G401 (cell line): ENCODE measurements around the gene CST6. TPM values are rescaled to one million over a fixed set of nuclear protein-coding genes. Genes with fewer than 3 reads are reported as not detected.

ENCODE experiments used
- DNase-seq: peaks from one replicate; pipeline ENCODE4 v3.0.0-alpha.2; 2015; ENCODE audit warnings: low spot score
- in situ Hi-C: cut with HindIII; loops from 2 replicates; pipeline ENCODE4 v1.10.0; 2016; ENCODE audit warnings: low sequenced_read_pairs, mixed read lengths
- total RNA-seq: library from RNA; depleted of rRNA; stranded (reverse); fragments of >200 nt; shearing (Covaris generic); gene quantifications from 2 replicates; pipeline ENCODE4 v1.2.3, GENCODE V29; 2014; rRNA removed

Gene CST6, protein sequence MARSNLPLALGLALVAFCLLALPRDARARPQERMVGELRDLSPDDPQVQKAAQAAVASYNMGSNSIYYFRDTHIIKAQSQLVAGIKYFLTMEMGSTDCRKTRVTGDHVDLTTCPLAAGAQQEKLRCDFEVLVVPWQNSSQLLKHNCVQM
- not detected in 2 replicates for total RNA-seq

GRCh38 chr11:66011785-66012303, at the start of gene CST6:
Gene CST6 (plus strand): TSS chr11:66012008. CDS start chr11:66012045, 37 bp downstream.
- no peak for DNase-seq
- in situ Hi-C loops = no loop called here

DNA sequence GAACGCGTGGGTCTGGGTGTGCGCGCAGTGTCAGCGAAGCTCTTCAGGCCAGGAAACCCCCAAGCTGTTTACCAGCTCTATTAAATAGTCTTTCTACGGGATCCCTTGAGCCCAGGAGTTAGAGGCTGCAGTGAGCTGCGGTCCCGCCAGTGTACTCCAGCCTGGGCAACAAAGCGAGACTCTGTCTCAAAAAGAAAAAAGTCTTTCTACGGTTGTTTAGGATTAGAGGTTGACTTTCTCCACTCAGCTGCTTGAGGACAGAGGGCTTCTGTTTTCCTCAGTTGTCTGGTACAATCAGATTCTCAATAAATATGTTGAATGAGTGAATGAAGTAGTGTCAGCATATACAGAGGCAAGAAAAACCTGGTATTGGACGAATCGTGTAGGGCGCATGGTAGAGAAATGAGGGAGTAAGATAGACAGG, 49.7 kb upstream of the CST6 start:
- no peak for DNase-seq
- in situ Hi-C loops = no loop called here

DNA sequence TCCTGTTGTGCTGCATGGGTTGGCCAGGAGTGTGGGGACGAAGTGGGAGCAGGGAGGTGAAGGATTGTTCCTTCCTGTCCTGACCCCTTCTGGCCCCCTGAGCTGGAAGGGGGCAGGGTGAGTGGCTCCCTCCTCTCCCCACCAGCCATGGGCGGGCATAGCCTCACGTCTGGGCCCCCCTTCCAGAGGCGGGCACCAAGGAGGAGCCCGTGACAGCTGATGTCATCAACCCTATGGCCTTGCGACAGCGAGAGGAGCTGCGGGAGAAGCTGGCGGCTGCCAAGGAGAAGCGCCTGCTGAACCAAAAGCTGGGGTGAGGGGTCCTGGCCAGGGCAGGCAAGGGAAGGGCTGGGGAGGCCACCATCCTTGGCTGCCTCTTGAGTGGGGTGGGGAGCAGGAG, 46.9 kb upstream of the CST6 start:
- in situ Hi-C loops = no loop called here
- DNase-seq = no peak

- DNase-seq = no peak
- in situ Hi-C loops = no loop called here
These were observed 45.6 kb upstream of the CST6 start for GRCh38 chr11:65965986-65966762.

DNA sequence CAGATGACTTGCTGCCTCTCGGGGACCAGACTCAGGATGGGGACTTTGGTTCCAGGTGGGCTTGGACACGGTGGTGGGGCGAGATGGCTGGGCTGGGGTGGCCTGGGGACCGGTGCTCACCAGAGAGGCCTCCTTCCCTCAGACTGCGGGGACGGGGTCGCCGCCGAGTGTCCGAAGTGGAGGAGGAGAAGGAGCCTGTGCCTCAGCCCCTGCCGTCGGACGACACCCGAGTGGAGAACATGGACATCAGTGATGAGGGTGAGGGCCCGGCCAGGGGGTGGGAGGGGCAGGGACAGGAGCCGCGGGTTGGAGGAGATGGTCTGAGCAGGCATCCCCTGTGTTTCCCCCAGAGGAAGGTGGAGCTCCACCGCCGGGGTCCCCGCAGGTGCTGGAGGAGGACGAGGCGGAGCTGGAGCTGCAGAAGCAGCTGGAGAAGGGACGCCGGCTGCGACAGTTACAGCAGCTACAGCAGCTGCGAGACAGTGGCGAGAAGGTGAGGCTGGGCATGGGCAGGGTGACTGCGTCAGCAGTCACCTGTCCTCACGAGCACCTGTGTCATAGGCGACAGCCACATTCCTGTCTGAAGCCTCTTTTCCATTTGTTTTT, 44.4 kb upstream of the CST6 start:
- in situ Hi-C loops = no loop called here
- no peak for DNase-seq

GRCh38 chr11:65968600-65969482, 43.0 kb upstream of the CST6 start:
- in situ Hi-C loops = no loop called here
- DNase-seq = no peak

DNA sequence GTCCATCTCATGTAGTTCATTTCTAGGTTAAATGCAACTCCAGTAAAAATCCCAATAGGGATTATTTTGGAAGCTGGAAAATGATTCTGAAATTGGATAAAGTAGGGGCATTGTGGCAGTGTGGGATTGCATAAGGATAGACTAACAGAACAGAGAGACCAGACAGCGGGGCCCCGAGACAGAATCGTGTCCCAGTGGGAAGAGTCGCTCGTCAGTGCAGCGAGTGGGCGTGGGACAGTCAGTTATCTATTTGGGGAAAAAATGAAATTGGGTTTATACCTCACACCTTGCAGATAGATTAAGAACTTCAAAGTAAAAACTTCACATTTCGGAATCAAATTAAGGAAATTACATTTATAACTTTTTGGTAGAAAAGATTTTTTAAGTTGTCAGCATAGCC, 39.7 kb upstream of the CST6 start:
- in situ Hi-C loops = no loop called here

GRCh38 chr11:65973439-65974110, 38.2 kb upstream of the CST6 start:
- DNase-seq = no peak
- in situ Hi-C loops = no loop called here

More for the DNA sequence above, 39.7 kb upstream of the CST6 start:
- no peak for DNase-seq

DNA sequence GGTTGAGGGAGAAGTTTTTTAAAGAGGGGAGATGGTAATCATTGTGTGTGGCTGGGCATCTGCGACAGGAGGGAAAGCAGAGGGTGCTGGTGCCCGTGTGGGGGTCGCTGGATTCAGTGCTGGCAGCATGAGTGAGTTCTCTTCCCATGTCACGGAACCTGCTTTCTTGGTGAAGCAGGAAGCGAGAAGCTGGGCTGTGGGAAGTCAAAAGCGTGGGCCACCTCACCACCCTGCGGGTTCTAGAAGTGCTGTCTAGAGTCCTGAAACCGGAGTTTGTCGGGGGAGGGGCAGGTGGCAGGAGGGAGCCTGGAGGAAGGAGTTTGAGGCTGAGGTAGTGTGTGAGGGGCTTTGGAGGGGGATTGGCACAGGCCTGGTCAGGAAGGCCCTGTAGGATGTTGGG, 36.0 kb upstream of the CST6 start:
- in situ Hi-C loops = no loop called here

DNA sequence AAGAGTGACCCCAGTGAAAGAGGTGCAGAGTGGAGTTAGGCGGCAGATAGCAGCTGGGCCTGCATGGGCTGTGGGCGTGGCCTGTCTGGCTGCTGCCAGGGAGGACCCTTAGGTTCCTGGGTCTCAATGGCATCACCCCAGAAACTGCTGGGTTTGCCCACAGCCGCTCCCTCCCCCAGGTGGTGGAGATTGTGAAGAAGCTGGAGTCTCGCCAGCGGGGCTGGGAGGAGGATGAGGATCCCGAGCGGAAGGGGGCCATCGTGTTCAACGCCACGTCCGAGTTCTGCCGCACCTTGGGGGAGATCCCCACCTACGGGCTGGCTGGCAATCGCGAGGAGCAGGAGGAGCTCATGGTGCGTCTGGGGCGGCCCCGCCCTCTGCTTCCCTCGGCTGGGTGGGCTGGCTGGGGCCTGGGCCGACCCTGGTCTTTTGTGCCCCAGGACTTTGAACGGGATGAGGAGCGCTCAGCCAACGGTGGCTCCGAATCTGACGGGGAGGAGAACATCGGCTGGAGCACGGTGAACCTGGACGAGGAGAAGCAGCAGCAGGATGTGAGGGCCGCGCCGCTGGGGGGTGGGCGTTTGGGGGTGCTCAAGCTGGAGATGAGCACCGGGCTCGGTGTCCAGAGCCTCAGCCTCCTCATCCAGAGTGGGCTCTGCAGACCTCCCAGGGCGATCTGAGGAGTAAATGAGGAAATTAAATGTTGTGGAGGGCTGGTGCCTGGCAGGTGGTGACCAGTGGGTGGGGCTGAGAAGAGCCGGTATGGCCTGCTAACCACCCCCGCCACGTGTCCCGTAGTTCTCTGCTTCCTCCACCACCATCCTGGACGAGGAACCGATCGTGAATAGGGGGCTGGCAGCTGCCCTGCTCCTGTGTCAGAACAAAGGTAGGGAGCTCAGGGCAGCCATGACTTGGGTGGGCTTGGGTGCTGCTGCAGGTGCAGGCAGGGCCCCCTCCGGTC, 35.3 kb upstream of the CST6 start:
- in situ Hi-C loops = no loop called here
- DNase-seq = no peak

More for the DNA sequence above, 36.0 kb upstream of the CST6 start:
- no peak for DNase-seq

- in situ Hi-C loops = no loop called here
- no peak for DNase-seq
These were observed 34.0 kb upstream of the CST6 start for GRCh38 chr11:65977621-65978390.

GRCh38 chr11:65978391-65979238, 33.2 kb upstream of the CST6 start:
- in situ Hi-C loops = no loop called here
- DNase-seq = no peak

- DNase-seq = no peak
- in situ Hi-C loops = no loop called here
These were observed 32.5 kb upstream of the CST6 start for GRCh38 chr11:65979261-65979759.

GRCh38 chr11:65981101-65981740, 30.6 kb upstream of the CST6 start:
- in situ Hi-C loops = no loop called here
- peak; percentile 55 for DNase-seq

DNA sequence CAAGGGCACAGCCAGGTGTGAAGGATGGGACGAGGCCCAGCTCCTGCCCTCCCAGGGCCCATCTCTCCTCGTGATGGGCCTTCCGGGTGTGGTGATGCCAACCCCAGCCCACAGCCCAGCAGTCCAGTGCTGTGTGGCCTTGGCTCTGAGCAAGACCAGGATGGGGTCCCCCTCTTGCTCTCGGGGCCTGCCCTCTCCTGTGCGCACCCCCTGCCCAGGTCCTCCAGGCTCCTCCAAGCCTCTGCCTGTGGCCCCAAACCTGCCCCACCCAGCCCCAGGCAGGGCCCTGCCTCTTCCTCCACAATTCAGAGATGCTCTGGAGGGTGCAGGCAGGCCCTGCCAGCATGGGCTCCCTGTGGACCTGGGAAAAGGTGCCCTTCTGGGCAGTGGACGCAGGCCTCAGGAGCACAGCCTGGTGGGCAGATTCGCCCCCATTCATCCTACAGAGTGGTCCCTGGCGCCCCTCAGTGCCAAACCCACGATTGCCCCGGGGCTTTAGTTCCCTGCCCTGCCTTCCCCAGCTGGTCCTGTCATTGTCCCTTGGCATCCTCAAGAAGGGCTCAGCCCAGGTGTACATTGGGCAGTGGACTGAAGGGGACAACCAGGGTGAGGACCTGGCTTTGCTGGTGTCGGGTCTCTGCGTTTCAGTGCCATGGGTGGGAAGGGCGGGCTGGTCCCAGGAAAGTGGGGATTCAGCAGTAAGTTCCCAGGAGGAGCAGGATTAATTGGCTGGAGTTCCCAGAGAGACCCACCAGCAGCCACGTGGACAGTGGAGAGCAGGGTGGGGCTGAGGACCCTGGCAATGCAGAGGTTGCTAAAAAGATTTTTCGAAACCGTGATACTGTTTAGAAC, 29.6 kb upstream of the CST6 start:
- no peak for DNase-seq

More for the DNA sequence above, 29.6 kb upstream of the CST6 start:
- in situ Hi-C loops = no loop called here
